HG02970 (cell line): ENCODE measurements around the gene HSPB6.
"Not testable (repeated sequence)": the region's sequence is repeated elsewhere in the genome, so short reads cannot be mapped to it uniquely, and the experiment has no call there.

ENCODE experiments used
- ATAC-seq: cut with Tn5 transposase; IDR thresholded peaks from one replicate; pipeline ENCODE4 v1.9.1; 2021; ENCODE audit warnings: mild to moderate bottlenecking, moderate library complexity, moderate number of reproducible peaks; ENCODE audit not compliant: unreplicated experiment, low FRiP score

Gene HSPB6

DNA sequence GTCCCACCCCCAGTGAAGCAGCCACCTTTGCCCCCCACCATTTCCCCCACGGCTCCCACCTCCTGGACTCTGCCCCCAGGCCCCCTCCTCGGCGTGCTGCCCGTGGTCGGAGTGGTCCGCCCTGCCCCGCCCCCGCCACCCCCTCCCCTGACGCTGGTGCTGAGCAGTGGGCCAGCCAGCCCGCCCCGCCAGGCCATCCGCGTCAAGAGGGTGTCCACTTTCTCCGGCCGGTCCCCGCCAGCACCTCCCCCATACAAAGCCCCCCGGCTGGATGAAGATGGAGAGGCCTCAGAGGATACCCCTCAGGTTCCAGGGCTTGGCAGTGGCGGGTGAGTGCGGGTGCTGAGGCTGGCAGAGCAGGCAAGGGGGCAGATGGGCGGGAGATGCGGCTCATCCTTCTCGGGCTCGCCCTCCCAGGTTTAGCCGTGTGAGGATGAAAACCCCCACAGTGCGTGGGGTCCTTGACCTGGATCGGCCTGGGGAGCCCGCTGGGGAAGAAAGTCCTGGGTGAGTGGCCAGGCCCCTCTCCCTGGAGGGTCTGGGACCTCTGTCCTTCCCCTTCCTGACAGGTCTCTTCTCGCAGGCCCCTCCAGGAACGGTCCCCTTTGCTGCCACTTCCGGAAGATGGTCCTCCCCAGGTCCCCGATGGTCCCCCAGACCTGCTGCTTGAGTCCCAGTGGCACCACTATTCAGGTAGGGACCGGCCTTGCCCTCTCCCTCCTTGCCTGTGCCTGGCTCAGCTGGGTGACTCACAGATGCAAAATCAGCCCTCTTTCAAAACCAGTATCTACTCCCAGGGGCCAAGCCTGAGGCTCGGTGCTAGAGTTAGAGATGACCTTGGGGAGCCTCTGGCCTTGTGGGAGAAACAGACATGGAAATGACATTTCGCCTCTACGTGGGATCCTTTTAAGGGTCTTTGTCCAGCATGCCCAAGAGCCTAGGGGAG, 23.4 kb downstream of the HSPB6 start:
- ATAC-seq = no peak

DNA sequence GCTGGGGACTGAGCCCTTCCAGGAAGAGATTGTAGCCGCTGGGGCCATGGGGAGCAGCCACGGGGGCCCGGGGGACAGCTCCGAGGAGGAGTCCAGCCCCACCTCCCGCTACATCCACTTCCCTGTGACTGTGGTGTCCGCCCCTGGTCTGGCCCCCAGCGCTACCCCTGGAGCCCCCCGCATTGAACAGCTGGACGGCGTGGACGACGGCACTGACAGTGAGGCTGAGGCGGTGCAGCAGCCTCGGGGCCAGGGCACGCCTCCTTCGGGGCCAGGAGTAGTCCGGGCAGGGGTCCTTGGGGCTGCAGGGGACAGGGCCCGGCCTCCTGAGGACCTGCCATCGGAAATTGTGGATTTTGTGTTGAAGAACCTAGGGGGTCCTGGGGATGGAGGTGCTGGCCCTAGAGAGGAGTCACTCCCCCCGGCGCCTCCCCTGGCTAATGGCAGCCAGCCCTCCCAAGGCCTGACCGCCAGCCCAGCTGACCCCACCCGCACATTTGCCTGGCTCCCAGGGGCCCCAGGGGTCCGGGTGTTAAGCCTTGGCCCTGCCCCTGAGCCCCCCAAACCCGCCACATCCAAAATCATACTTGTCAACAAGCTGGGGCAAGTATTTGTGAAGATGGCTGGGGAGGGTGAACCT, 24.2 kb downstream of the HSPB6 start:
- ATAC-seq = no peak

DNA sequence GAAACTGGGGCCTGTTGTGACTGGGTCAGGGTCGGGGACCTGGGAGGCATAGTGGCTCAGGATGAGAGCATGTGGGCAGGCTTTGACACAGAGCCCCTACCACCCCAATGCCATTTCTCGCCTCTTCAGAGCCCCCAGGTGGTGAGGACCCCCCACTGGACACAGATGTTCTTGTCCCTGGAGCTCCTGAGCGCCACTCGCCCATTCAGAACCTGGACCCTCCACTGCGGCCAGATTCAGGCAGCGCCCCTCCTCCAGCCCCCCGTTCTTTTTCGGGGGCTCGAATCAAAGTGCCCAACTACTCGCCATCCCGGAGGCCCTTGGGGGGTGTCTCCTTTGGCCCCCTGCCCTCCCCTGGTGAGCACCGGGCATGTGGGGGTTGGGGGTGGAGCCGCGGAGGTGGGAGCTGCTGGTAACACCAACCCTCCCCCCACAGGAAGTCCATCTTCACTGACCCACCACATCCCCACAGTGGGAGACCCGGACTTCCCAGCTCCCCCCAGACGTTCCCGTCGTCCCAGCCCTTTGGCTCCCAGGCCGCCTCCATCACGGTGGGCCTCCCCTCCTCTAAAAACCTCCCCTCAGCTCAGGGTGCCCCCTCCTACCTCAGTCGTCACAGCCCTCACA, 24.9 kb downstream of the HSPB6 start:
- no peak for ATAC-seq

DNA sequence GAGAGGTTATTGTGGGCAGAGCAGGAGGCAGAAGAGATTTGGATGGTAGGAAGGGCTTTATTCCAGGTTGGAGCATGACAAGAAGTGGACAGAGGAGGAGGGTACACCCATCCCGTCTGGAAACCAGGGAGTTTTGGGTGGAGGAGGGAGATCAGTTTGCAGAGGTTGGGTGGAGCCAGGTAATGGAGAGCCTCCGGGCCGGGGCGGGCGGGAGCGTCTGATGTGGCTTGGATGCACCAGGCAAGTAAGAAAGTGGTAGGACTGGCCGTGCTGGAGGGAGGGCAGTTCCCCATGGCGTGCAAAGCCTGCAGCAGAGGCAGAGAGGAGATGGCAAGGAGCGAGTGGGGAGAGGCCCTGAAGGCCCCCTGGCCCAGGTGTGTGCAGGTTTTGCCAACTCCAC, 25.5 kb downstream of the HSPB6 start:
- no peak for ATAC-seq

DNA sequence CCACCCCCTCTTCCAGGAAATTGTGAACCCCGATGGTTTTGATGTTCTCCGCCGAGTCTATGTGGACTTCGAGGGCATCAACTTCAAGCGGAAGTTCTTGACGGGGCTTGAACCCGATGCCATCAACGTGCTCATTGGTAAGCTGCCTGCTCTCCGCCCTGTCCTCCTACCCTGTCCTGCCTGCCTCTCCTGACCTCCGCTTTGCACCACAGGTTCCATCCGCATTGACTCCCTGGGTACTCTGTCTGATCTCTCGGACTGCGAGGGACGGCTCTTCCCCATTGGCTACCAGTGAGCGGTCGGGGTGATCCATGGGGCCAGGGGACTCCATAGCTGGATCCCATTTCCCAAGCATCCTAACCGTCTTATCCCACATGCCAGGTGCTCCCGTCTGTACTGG, 26.5 kb downstream of the HSPB6 start:
- ATAC-seq = no peak

DNA sequence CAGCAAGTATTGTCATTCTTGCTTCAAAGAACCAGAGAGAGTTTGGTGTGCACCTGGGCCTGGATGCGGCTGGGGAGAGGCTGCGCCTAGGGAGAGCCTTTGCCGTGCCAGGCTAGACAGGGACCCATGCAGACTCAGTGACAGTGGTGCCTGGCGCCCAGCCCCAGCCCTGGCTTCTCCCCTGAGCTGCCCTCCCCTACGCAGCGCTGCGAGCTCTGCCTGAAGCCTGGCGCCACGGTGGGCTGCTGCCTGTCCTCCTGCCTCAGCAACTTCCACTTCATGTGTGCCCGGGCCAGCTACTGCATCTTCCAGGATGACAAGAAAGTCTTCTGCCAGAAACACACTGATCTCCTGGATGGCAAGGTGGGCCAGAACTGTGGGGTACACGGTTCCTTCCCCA, 27.1 kb downstream of the HSPB6 start:
- ATAC-seq = no peak

DNA sequence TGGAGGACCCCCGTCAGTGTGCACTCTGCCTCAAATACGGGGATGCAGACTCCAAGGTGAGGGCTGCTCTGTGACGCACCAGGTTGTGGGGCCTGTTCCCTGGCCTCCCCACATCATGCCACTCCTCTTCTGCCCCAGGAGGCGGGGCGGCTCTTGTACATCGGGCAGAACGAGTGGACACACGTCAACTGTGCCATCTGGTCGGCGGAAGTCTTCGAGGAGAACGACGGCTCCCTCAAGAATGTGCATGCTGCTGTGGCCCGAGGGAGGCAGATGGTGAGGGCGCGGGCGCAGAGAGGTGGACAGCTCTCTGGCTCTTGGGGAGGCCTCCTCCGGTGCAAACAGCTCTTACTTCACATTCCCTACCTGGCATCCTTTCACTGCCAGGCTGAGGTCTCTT, 27.8 kb downstream of the HSPB6 start:
- ATAC-seq = no peak

DNA sequence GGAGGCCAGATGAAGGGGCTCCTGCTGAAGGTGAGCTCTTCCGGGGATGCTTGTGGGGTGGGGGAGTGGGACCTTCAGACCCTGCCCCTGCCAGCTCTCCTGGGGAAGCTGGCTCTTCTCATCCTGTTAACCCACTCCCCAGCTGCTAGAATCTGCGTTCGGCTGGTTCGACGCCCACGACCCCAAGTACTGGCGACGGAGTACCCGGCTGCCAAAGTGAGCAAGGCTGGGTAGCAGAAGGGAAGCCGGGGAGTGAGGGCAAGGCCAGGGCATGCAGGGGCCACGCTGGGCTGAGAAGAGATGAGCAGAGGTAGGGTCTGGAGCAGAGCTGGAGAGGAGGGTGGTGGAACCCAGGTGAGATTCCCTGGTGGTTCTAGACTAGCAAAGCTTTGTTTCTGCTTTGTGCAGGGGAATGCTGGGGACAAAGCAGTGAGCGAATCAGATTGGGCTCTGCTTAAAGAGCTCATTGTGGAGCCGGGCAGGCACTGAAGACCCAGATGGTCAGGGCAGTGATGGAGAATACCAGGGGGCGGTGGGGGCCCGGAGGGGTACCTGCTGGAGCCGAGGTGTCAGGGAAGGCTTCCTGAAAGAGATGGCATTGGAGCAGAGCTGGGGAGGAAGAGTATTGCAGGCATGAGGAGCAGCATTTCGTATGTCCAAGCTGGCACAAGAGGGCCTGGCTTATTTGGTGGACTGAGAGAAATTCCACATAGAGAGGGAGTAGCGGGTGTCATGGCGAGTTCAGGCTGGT, 28.7 kb downstream of the HSPB6 start:
- ATAC-seq = no peak

DNA sequence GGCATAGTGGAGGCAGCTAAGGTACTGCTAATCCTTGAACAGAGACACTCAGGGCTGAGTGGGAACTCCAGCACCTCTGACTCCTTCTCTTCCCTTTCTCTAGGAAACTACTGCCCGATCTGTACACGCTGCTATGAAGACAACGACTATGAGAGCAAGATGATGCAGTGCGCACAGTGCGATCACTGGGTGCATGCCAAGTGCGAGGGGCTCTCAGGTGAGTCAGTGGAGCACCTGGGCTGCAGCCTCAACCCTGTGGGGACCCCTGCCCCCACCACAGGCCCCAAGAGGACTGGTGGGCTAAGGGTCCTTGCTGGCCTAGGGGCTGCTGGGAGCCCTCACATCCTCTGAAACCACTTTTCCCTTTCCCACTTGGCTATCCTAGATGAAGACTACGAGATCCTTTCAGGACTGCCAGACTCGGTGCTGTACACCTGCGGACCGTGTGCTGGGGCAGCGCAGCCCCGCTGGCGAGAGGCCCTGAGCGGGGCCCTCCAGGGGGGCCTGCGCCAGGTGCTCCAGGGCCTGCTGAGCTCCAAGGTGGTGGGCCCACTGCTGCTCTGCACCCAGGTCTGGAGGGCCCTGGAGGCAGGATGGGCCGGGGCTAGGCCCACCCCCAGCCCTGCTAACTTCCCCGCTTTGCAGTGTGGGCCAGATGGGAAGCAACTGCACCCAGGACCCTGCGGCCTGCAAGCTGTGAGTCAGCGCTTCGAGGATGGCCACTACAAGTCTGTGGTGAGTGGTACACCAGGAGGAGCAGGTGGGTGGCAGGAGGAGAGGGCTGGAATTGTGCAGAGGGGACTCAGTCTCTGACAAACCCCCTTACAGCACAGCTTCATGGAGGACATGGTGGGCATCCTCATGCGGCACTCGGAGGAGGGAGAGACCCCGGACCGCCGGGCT, 29.5 kb downstream of the HSPB6 start:
- no peak for ATAC-seq

DNA sequence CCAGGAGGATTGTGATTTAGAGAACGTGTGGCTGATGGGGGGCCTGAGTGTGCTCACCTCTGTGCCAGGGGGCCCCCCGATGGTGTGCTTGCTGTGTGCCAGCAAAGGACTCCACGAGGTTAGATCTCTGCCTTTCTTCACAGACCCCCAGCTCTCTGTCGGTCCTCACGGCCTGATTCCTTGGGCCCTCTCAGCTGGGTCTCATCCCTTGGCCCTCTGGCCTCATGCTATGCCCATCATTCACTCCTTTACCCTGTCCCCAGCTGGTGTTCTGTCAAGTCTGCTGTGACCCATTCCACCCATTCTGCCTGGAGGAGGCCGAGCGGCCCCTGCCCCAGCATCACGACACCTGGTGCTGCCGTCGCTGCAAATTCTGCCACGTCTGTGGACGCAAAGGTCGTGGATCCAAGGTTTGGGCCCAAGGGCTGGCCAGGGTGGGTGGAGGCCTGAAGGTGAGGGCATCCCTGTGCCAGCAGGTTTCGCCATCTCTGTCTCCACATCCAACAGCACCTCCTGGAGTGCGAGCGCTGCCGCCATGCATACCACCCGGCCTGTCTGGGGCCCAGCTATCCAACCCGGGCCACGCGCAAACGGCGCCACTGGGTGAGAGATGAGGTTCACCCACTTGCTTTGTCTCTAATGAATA, 31.5 kb downstream of the HSPB6 start:
- ATAC-seq = no peak

DNA sequence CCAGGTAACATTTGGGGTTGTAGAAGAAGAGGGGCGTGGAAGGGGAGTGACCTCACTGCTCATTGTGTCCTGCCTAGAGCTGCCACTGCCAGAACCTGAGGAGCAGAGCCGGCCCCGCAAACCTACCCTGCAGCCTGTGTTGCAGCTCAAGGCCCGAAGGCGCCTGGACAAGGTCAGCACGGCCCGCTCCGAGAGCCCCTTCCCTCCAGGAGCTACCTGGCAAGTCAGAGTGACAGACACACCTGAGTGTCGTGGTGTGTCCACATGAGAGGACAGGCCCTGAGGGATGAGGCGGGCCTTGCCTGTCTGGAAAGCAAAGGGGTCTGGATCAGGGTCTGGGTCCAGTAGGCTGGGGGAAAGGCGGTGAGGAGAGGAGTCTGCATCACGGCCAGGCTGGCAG, 32.3 kb downstream of the HSPB6 start:
- ATAC-seq = no peak

DNA sequence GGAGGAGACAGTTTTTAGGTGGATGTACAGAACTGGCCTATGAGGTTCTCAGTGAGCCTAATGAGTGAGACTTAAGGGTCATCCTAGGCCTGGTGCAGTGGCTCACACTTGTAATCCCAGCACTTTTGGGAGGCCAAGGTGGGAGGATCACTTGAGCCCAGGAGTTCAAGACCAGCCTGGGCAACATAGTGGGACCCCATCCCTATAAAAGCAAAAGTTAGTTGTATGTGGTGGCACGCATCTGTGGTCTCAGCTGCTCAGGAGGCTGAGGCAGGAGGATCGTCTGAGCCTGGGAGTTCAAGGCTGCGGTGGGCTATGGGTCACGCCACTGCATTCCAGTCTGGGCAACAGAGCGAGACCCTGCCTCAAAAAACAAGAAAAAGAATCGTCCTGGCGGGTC, 32.7 kb downstream of the HSPB6 start:
- not testable (repeated sequence) for ATAC-seq

DNA sequence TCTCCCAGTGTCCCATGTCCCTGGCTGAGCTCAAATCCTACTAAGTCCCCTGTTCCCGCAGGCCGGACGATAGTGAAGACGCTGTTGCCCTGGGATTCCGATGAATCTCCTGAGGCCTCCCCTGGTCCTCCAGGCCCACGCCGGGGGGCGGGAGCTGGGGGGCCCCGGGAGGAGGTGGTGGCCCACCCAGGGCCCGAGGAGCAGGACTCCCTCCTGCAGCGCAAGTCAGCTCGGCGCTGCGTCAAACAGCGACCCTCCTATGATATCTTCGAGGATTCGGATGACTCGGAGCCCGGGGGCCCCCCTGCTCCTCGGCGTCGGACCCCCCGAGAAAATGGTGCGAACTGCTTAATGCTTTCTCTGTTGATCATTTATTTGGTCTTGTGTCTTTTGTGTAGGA, 33.2 kb downstream of the HSPB6 start:
- no peak for ATAC-seq

DNA sequence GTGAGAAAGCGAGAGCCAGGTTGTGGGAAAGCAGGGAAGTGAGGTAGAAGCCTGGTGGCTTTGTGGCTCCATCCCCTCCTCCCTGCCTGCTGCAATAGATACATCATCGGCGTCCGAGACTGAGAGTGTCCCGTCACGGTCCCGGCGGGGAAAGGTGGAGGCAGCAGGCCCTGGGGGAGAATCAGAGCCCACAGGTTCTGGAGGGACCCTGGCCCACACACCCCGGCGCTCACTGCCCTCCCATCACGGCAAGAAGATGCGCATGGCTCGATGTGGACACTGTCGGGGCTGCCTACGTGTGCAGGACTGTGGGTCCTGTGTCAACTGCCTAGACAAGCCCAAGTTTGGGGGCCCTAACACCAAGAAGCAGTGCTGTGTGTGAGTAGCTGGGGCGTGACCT, 33.9 kb downstream of the HSPB6 start:
- no peak for ATAC-seq

DNA sequence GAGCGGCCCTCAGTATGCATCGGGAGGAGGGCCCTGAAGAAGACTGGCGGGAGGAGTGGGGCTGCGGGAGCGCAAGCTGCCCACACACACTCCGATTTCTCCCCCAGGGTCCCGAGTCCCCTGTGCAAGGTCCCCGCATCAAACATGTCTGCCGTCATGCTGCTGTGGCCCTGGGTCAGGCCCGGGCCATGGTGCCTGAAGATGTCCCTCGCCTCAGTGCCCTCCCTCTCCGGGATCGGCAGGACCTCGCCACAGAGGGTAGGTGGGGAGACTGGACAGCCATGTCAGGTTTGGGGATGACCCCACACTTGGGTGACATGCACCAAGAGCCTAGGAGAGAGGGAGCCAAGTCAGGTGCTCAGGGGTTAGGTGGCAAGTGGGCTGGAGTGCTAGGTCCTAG, 34.4 kb downstream of the HSPB6 start:
- ATAC-seq = no peak

DNA sequence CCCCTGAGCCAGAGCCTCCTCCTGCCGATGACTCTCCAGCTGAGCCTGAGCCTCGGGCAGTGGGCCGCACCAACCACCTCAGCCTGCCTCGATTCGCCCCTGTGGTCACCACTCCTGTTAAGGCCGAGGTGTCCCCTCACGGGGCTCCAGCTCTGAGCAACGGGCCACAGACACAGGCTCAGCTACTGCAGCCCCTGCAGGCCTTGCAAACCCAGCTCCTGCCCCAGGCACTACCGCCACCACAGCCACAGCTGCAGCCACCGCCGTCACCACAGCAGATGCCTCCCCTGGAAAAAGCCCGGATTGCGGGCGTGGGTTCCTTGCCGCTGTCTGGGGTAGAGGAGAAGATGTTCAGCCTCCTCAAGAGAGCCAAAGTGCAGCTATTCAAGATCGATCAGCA, 35.5 kb downstream of the HSPB6 start:
- no peak for ATAC-seq

DNA sequence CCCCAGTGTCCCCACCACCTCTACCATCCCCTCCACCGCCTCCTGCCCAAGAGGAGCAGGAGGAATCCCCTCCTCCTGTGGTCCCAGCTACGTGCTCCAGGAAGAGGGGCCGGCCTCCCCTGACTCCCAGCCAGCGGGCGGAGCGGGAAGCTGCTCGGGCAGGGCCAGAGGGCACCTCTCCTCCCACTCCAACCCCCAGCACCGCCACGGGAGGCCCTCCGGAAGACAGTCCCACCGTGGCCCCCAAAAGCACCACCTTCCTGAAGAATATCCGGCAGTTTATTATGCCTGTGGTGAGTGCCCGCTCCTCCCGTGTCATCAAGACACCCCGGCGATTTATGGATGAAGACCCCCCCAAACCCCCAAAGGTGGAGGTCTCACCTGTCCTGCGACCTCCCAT, 36.2 kb downstream of the HSPB6 start:
- no peak for ATAC-seq

DNA sequence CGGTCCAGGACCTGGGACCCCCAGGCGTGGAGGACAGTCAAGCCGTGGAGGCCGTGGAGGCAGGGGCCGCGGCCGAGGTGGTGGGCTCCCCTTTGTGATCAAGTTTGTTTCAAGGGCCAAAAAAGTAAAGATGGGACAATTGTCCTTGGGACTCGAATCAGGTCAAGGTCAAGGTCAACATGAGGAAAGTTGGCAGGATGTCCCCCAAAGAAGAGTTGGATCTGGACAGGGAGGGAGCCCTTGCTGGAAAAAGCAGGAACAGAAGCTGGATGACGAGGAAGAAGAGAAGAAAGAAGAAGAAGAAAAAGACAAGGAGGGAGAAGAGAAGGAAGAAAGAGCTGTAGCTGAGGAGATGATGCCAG, 36.7 kb downstream of the HSPB6 start:
- no peak for ATAC-seq

DNA sequence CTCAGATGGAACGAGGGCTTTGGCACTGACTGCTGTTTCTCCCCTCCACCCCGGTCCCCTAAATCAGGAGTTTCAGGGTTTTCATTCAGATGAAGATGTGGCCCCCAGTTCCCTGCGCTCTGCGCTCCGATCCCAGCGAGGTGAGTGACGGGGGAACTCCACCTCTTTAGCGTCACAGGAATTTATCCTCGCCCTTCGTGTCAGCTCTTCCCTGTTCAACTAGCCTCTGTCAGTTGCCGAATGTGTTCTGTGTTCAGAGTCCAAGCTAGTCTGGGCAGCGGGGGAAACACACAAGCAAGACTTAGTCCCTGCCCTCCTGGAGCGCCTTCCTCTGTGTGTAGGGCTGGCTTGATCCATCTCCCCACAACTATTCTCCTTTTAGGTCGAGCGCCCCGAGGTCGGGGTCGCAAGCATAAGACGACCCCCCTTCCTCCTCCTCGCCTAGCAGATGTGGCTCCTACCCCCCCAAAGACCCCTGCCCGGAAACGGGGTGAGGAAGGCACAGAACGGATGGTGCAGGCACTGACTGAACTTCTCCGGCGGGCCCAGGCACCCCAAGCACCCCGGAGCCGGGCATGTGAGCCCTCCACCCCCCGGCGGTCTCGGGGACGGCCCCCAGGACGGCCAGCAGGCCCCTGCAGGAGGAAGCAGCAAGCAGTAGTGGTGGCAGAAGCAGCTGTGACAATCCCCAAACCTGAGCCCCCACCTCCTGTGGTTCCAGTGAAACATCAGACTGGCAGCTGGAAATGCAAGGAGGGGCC, 37.2 kb downstream of the HSPB6 start:
- ATAC-seq = no peak
